Neural cell (in vitro differentiated cells): ENCODE results near the gene CTR9. TPM values are rescaled to one million over a fixed set of nuclear protein-coding genes. Genes with fewer than 3 reads are reported as not detected.

ENCODE experiments used
- H2AFZ ChIP-seq: fragments of 200-600, 300-800 bp; sonication (generic), shearing (Covaris generic); 2 replicates; pipeline ENCODE4 v1.6.0; 2014; ENCODE audit warnings: low read depth, mild to moderate bottlenecking, antibody characterized with exemption, low read length, moderate library complexity
- H3F3A ChIP-seq: fragments of 200-600 bp; shearing (Covaris generic); 2 replicates; pipeline ENCODE4 v1.6.1; 2016; ENCODE audit warnings: mild to moderate bottlenecking, moderate library complexity, mixed read lengths, antibody characterized with exemption, low read length; ENCODE audit not compliant: insufficient read depth, poor library complexity, severe bottlenecking
- H3K27ac ChIP-seq: fragments of 200-600, 300-800 bp; sonication (generic), shearing (Covaris generic); 2 replicates; pipeline ENCODE4 v1.5.1; 2014; ENCODE audit warnings: mild to moderate bottlenecking, low read length, moderate library complexity
- H3K27me3 ChIP-seq: fragments of 300-800, 200-600 bp; sonication (generic), shearing (Covaris generic); 2 replicates; pipeline ENCODE4 v1.6.0; 2014; ENCODE audit warnings: mild to moderate bottlenecking, low read depth, low read length, moderate library complexity; ENCODE audit not compliant: insufficient read depth
- H3K36me3 ChIP-seq: fragments of 300-800, 200-600 bp; sonication (generic), shearing (Covaris generic); 2 replicates; pipeline ENCODE4 v1.5.1; 2014; ENCODE audit warnings: mild to moderate bottlenecking, antibody characterized with exemption, low read length, moderate library complexity; ENCODE audit not compliant: insufficient read depth
- H3K4me2 ChIP-seq: fragments of 300-800, 200-600 bp; sonication (generic), shearing (Covaris generic); 2 replicates; pipeline ENCODE4 v1.6.0; 2014; ENCODE audit warnings: mild to moderate bottlenecking, low read length
- H3K4me3 ChIP-seq: fragments of 300-800, 200-600 bp; sonication (generic), shearing (Covaris generic); 2 replicates; pipeline ENCODE4 v1.5.1; 2014; ENCODE audit warnings: mild to moderate bottlenecking, low read length, moderate library complexity
- H3K79me2 ChIP-seq: fragments of 200-600 bp; shearing (Covaris generic); replicated peaks from 2 replicates; pipeline ENCODE4 v1.6.0; 2014; ENCODE audit warnings: mild to moderate bottlenecking, low read length, moderate library complexity; ENCODE audit not compliant: insufficient read depth
- H3K9ac ChIP-seq: fragments of 300-800, 200-600 bp; sonication (generic), shearing (Covaris generic); 2 replicates; pipeline ENCODE4 v1.6.1; 2016; ENCODE audit warnings: mild to moderate bottlenecking, low read length, mixed read lengths
- H3K9me2 ChIP-seq: fragments of 200-600 bp; shearing (Covaris generic); 2 replicates; pipeline ENCODE4 v1.6.1; 2016; ENCODE audit warnings: mild to moderate bottlenecking, low read length, mixed read lengths; ENCODE audit not compliant: insufficient read depth
- H3K9me3 ChIP-seq: fragments of 200-600, 300-800 bp; sonication (generic), shearing (Covaris generic); 2 replicates; pipeline ENCODE4 v1.6.1; 2016; ENCODE audit warnings: mild to moderate bottlenecking, mixed run types, low read length, moderate library complexity, mixed read lengths
- H4K20me1 ChIP-seq: fragments of 200-600 bp; shearing (Covaris generic); 2 replicates; pipeline ENCODE4 v1.6.1; 2016; ENCODE audit warnings: mild to moderate bottlenecking, mixed run types; ENCODE audit not compliant: insufficient read depth
- EP300 ChIP-seq: fragments of 450-650 bp; conservative IDR thresholded peaks from 2 replicates; pipeline ENCODE4 v1.6.1; 2014; ENCODE audit warnings: antibody characterized with exemption, mild to moderate bottlenecking, moderate library complexity; ENCODE audit not compliant: poor library complexity, severe bottlenecking
- EZH2 ChIP-seq: fragments of 200-600, 300-800 bp; shearing (Covaris generic), sonication (generic); IDR thresholded peaks from 2 replicates; pipeline ENCODE4 v1.6.1; 2014; ENCODE audit warnings: antibody characterized with exemption, low read length, borderline replicate concordance, mild to moderate bottlenecking; ENCODE audit not compliant: insufficient read depth, poor library complexity, severe bottlenecking
- MXI1 ChIP-seq: fragments of 450-650 bp; conservative IDR thresholded peaks from 2 replicates; pipeline ENCODE4 v1.6.1; 2014; ENCODE audit warnings: antibody characterized with exemption, mild to moderate bottlenecking; ENCODE audit not compliant: poor library complexity, severe bottlenecking
- POLR2AphosphoS5 ChIP-seq: IDR thresholded peaks from 2 replicates; pipeline ENCODE4 v1.6.1; 2012
- RAD21 ChIP-seq: fragments of 450-650 bp; conservative IDR thresholded peaks from 2 replicates; pipeline ENCODE4 v1.6.1; 2014; ENCODE audit warnings: antibody characterized with exemption, mild to moderate bottlenecking, moderate library complexity
- SMC3 ChIP-seq: fragments of 450-650 bp; conservative IDR thresholded peaks from 2 replicates; pipeline ENCODE4 v1.6.1; 2014; ENCODE audit warnings: antibody characterized with exemption, mild to moderate bottlenecking, moderate library complexity; ENCODE audit not compliant: poor library complexity
- TAF1 ChIP-seq: IDR thresholded peaks from 2 replicates; pipeline ENCODE4 v1.6.1; 2012; ENCODE audit warnings: low read depth
- polyA plus RNA-seq: library from polyadenylated mRNA; depleted of rRNA; stranded (reverse); fragments of >200 nt; gene quantifications from 2 replicates; pipeline ENCODE4 v1.2.3, GENCODE V29; 2014
- TF ChIP-seq, protein P1 (sequence below): IDR thresholded peaks from 2 replicates; pipeline ENCODE4 v1.6.1; 2012; ENCODE audit warnings: borderline replicate concordance
- TF ChIP-seq, protein P2 (sequence below): fragments of 450-650 bp; IDR thresholded peaks from 2 replicates; pipeline ENCODE4 v1.5.1; 2014; ENCODE audit warnings: antibody characterized with exemption, mild to moderate bottlenecking, moderate library complexity; ENCODE audit not compliant: poor library complexity, severe bottlenecking

The CTR9 gene
- polyA plus RNA-seq, 1 donor from 2014 or later: 24.1 TPM

DNA sequence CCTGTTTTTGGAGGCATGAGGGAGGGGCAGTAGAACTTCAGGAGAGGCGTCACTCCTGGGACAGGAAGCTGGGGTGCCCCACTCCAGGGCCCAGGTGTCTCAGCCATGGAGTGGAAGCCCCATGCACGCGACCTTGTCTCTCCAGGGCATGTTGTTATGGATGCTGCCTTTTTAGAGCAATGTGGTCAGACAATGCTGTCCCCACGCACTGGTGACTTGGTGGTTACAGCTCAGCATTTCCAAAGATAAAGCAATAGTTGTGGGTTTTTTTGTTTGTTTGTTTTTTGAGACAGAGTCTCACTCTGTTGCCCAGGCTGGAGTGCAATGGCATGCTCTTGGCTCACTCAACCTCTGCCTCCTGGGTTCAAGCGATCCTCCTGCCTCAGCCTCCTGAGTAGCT, 35.4 kb downstream of the CTR9 start:
- no peak for TF ChIP-seq EZH2
- no peak for TF ChIP-seq EP300
- no peak for TF ChIP-seq SMC3
- TF ChIP-seq, protein P1, sequence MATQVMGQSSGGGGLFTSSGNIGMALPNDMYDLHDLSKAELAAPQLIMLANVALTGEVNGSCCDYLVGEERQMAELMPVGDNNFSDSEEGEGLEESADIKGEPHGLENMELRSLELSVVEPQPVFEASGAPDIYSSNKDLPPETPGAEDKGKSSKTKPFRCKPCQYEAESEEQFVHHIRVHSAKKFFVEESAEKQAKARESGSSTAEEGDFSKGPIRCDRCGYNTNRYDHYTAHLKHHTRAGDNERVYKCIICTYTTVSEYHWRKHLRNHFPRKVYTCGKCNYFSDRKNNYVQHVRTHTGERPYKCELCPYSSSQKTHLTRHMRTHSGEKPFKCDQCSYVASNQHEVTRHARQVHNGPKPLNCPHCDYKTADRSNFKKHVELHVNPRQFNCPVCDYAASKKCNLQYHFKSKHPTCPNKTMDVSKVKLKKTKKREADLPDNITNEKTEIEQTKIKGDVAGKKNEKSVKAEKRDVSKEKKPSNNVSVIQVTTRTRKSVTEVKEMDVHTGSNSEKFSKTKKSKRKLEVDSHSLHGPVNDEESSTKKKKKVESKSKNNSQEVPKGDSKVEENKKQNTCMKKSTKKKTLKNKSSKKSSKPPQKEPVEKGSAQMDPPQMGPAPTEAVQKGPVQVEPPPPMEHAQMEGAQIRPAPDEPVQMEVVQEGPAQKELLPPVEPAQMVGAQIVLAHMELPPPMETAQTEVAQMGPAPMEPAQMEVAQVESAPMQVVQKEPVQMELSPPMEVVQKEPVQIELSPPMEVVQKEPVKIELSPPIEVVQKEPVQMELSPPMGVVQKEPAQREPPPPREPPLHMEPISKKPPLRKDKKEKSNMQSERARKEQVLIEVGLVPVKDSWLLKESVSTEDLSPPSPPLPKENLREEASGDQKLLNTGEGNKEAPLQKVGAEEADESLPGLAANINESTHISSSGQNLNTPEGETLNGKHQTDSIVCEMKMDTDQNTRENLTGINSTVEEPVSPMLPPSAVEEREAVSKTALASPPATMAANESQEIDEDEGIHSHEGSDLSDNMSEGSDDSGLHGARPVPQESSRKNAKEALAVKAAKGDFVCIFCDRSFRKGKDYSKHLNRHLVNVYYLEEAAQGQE: no peak
- TF ChIP-seq TAF1: no peak
- TF ChIP-seq RAD21: no peak
- no peak for TF ChIP-seq POLR2AphosphoS5
- TF ChIP-seq, protein P2, sequence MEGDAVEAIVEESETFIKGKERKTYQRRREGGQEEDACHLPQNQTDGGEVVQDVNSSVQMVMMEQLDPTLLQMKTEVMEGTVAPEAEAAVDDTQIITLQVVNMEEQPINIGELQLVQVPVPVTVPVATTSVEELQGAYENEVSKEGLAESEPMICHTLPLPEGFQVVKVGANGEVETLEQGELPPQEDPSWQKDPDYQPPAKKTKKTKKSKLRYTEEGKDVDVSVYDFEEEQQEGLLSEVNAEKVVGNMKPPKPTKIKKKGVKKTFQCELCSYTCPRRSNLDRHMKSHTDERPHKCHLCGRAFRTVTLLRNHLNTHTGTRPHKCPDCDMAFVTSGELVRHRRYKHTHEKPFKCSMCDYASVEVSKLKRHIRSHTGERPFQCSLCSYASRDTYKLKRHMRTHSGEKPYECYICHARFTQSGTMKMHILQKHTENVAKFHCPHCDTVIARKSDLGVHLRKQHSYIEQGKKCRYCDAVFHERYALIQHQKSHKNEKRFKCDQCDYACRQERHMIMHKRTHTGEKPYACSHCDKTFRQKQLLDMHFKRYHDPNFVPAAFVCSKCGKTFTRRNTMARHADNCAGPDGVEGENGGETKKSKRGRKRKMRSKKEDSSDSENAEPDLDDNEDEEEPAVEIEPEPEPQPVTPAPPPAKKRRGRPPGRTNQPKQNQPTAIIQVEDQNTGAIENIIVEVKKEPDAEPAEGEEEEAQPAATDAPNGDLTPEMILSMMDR: no peak
- no peak for TF ChIP-seq MXI1
- no peaks in the 10 kb centered on the region for H3K9me3 ChIP-seq
- H3K27me3 ChIP-seq: no peaks in the 10 kb centered on the region
- no peaks in the 10 kb centered on the region for H4K20me1 ChIP-seq
- no peaks in the 10 kb centered on the region for H3K9me2 ChIP-seq
- no peak overlapping the region for H3K9ac ChIP-seq
- H3K4me3 ChIP-seq: no peak overlapping the region
- H3K27ac ChIP-seq: no peak overlapping the region
- H3K4me2 ChIP-seq: no peak overlapping the region
- H3K79me2 ChIP-seq: no peaks in the 10 kb centered on the region
- no peak overlapping the region for H2AFZ ChIP-seq
- H3F3A ChIP-seq: no peaks in the 10 kb centered on the region
- no peaks in the 10 kb centered on the region for H3K36me3 ChIP-seq

DNA sequence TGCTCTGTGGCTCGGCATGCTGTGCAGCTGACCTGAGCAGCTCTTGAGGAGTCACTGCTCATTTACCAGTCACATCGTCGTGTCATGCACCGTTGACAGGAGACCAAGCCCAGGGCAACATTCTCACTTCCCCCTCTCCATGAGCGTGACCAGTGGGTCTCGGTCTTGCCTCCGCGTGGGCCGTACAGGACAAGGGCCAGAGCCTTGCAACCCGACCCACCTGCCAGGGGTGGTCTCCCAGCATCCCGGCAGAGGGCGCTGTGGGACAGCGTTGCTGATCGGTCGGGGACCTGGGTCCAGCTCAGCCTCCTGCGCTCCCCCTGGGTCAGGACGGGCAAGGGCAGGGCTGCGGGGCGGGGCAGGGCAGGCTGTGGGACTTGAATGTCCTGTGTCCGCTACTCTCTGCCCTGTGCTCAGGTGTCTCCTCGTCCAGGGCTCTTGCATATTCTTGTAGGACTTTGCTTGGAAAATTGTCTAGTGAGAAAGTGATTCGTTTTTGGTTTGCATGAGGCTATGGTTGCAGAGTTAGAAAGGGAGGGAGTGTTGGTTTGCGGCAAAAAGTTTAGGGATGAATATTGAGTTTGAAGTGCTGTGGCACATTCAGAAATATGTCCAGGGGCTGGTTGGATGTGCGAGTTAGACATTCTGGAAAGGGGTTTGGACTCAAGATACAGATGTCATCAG, 41.5 kb downstream of the CTR9 start:
- no peaks in the 10 kb centered on the region for H3K27me3 ChIP-seq
- TF ChIP-seq, protein P2: peak; percentile 49
- TF ChIP-seq SMC3 (peak; percentile 12), RAD21 (peak; percentile 29), TAF1 (no peak)
- TF ChIP-seq, protein P1: no peak
- H3K9me2 ChIP-seq: no peaks in the 10 kb centered on the region
- H3K79me2 ChIP-seq: no peaks in the 10 kb centered on the region
- no peaks in the 10 kb centered on the region for H4K20me1 ChIP-seq
- H3K9ac ChIP-seq: no peak overlapping the region
- H2AFZ ChIP-seq: no peak overlapping the region
- no peaks in the 10 kb centered on the region for H3K9me3 ChIP-seq
- H3K36me3 ChIP-seq: peaks cover 10% of the 10 kb centered on the region
- no peak overlapping the region for H3K4me3 ChIP-seq
- no peak overlapping the region for H3K27ac ChIP-seq
- no peak overlapping the region for H3K4me2 ChIP-seq
- H3F3A ChIP-seq: no peaks in the 10 kb centered on the region
